Right hindlimb (tissue), 1 donor: ENCODE data around the gene OR52A5.

Experiments
- DNase-seq: peaks from one replicate; pipeline ENCODE4 v3.0.0-alpha.2; 2018

Gene OR52A5

DNA sequence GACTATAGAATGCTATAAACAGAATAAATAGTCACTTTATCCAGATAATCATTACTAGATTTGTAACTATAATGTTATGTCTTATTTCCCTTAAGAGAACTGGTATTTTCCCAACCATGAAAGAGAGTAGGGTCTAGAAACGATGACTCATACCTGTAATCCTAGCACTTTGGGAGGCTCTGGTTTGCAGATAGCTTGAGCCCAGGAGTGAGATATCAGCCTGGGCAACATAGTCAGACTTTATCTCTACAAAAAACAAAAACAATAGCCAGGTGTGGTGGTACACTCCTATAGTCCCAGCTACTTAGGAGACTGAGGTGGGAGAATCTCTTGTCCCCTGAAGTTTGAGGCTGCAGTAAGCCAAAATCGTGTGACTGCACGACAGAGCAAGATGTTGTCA, 30.9 kb downstream of the OR52A5 start:
- DNase-seq: no peak

GRCh38 chr11:5103066-5103465, 35.1 kb downstream of the OR52A5 start:
- DNase-seq: no peak

- no peak for DNase-seq
Measured at GRCh38 chr11:5102246-5102645, 35.9 kb downstream of the OR52A5 start.

GRCh38 chr11:5096011-5096410, 42.1 kb downstream of the OR52A5 start:
- no peak for DNase-seq

DNA sequence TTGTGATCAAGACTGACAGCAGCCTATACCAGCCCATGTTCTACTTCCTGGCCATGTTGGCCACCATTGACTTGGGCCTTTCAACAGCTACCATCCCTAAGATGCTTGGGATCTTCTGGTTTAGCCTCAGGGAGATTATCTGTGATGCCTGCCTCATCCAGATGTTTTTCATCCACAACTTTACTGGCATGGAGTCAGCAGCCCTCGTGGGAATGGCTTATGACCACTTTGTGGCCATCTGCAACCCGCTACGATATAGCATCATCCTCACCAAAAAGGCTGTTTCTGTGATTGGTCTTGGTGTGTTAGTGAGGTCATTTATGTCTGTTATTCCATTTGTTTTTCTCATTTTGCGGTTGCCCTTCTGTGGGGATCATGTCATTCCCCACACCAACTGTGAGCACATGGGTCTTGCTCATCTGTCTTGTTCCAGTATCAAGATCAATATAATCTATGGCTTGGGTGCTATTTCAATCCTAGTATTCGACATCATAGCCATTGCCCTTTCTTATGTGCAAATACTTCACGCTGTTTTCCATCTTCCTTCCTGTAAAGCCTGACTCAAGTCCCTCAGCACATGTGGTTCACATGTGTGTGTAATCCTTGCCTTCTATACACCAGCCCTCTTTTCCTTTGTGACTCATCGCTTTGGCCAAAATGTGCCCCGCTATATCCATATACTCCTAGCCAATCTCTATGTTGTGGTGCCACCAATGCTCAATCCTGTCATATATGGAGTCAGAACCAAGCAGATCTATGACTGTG, 45.2 kb downstream of the OR52A5 start:
- DNase-seq: no peak

DNA sequence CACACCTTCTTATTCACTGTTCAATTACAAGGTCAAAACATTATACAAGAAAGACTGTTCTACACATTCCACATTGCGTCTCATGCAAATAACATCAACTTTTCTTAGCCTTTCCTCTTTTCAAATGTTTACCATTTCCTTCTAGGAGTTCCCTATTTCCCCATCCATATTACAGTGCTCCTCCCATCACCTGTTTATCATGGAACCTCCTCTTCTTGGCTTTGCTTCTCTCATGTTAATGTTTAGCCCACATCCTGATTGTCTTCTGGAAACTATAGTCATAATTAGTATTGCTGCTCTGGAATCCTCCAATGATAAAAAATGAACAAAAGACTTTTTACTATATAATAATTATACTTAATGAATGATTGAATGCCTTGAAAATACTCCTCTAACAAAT, 47.5 kb downstream of the OR52A5 start:
- no peak for DNase-seq

GRCh38 chr11:5088556-5088955, 49.6 kb downstream of the OR52A5 start:
- no peak for DNase-seq

DNA sequence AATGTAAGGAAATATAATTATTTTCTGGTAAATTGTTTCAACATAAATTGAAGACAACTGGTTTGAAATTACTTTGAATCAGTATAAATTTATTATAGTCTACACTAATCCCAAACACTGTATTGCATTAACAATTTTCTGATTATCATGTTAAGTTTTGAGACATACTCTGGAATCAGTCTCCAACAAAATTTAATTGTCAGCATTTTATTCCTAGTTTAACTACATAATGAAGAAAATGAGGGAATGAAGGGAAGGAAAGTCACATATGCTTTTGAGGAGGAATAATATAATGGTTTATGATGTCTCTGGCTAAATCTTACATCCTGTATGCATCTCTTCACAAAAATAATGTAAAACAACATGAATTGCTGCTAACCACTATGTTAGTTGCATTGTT, 54.6 kb downstream of the OR52A5 start:
- no peak for DNase-seq

DNA sequence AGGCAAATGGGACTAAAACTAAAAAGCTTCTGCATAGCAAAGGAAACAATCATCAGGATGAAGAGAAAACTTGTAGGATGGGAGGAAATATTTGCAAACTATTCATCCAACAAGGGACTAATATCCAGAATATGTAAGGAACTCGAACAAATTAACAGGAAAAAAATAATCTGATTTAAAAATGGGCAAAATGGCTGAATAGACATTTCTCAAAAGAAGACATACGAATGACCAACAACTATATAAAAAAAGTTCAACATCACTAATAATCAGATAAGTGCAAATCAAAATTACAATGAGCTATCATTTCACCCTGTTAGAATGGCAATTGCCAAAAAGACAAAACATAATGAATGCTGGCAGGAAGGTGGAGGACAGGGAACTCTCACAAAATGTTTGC, 56.8 kb downstream of the OR52A5 start:
- DNase-seq: no peak
